Immature natural killer cell (primary cell): Measurements from ENCODE around the gene PUS1. TPM values are rescaled to one million over a fixed set of nuclear protein-coding genes. Genes with fewer than 3 reads are reported as not detected.
A peak's percentile ranks its signal among the peaks of the same experiment; 100 is the strongest.
"Not testable (repeated sequence)": the region's sequence is repeated elsewhere in the genome, so short reads cannot be mapped to it uniquely, and the experiment has no call there.

Experiments
- DNase-seq, 3 donors: peaks; one replicate each; pipeline ENCODE4 v3.0.0; 2022; ENCODE audit warnings: mixed read lengths in 1 of 3
- H3K27ac Mint-ChIP-seq, 6 donors: one replicate each; pipeline ENCODE4 v1.8.0; 2020; ENCODE audit warnings: mixed read lengths in 6 of 6, mild to moderate bottlenecking in 5 of 6, inconsistent platforms in 4 of 6, moderate library complexity in 3 of 6
- H3K27me3 Mint-ChIP-seq, 3 donors: one replicate each; pipeline ENCODE4 v1.8.0; 2020 to 2021; ENCODE audit warnings: low read depth in 3 of 3, mild to moderate bottlenecking in 3 of 3, mixed read lengths in 3 of 3, moderate library complexity in 3 of 3, inconsistent platforms in 1 of 3
- H3K36me3 Mint-ChIP-seq, 3 donors: one replicate each; pipeline ENCODE4 v1.8.0; 2020; ENCODE audit warnings: mixed read lengths in 3 of 3, inconsistent platforms in 2 of 3, mild to moderate bottlenecking in 2 of 3
- H3K4me1 Mint-ChIP-seq, 2 donors: one replicate each; pipeline ENCODE4 v1.8.0; 2020; ENCODE audit warnings: inconsistent platforms in 2 of 2, mild to moderate bottlenecking in 2 of 2, mixed read lengths in 2 of 2, moderate library complexity in 1 of 2
- H3K4me3 Mint-ChIP-seq, 5 donors: one replicate each; pipeline ENCODE4 v1.8.0; 2020; ENCODE audit warnings: mild to moderate bottlenecking in 5 of 5, mixed read lengths in 5 of 5, inconsistent platforms in 3 of 5, moderate library complexity in 3 of 5
- H3K9me3 Mint-ChIP-seq, 6 donors: one replicate each; pipeline ENCODE4 v1.8.0; 2020; ENCODE audit warnings: mild to moderate bottlenecking in 6 of 6, mixed read lengths in 6 of 6, inconsistent platforms in 4 of 6, moderate library complexity in 3 of 6
- polyA plus RNA-seq, 3 donors: library from polyadenylated mRNA; unstranded; fragments of 300-500 nt; fragmentation: Illumina TruSeq; gene quantifications; one replicate each; pipeline ENCODE4 v1.2.3, GENCODE V29; 2021

Gene PUS1
- polyA plus RNA-seq, 3 donors from 2014 or later = 4.4 to 14.5 (median 6.2) TPM

- peaks cover 60 to 69% of the 10 kb centered on the region in 2 donors for H3K4me1 Mint-ChIP-seq
- H3K36me3 Mint-ChIP-seq = peaks cover 0 to 9% (median 6%) of the 10 kb centered on the region in 3 donors
- H3K27ac Mint-ChIP-seq = peak overlapping the region in 2 of 6 donors; percentile 21 to 35
- no peak for DNase-seq
- no peaks in the 10 kb centered on the region for H3K9me3 Mint-ChIP-seq
- H3K27me3 Mint-ChIP-seq = peaks cover 0 to 4% (median 2%) of the 10 kb centered on the region in 3 donors
- no peak overlapping the region for H3K4me3 Mint-ChIP-seq
These were observed 30.0 kb downstream of the PUS1 start for GRCh38 chr12:131959116-131959515.

GRCh38 chr12:131959641-131960589 is 30.8 kb downstream of the PUS1 start:
- H3K4me1 Mint-ChIP-seq = peaks cover 62 to 74% of the 10 kb centered on the region in 2 donors

DNA sequence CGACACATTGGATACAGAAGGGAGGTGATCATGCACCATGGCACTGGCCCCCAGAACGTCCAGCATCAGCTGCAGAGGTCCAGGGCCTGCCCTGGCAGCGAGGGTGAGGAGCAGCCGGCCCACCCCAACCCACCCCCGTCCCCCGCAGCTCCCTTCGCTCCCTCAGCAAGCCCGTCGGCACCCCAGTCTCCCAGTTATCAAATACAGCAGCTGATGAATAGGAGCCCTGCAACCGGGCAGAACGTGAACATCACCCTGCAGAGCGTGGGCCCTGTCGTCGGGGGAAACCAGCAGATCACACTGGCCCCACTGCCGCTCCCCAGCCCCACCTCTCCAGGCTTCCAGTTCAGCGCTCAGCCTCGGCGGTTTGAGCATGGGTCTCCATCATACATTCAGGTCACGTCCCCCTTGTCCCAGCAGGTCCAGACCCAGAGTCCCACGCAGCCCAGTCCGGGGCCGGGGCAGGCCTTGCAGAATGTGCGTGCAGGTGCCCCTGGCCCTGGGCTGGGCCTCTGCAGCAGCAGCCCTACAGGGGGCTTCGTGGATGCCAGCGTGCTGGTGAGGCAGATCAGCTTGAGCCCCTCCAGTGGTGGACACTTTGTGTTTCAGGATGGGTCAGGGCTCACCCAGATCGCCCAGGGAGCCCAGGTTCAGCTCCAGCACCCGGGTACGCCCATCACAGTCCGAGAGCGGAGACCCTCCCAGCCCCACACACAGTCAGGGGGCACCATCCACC is 31.7 kb downstream of the PUS1 start:
- H3K27me3 Mint-ChIP-seq, DNase-seq, H3K9me3 Mint-ChIP-seq, H3K4me3 Mint-ChIP-seq, H3K27ac Mint-ChIP-seq: not testable (repeated sequence)
- peaks cover 0 to 12% (median 6%) of the 10 kb centered on the region in 3 donors for H3K36me3 Mint-ChIP-seq
- peaks cover 68 to 79% of the 10 kb centered on the region in 2 donors for H3K4me1 Mint-ChIP-seq

More at GRCh38 chr12:131959641-131960589, 30.8 kb downstream of the PUS1 start:
- no peak for DNase-seq
- H3K4me3 Mint-ChIP-seq = no peak overlapping the region
- peaks cover 0 to 12% (median 6%) of the 10 kb centered on the region in 3 donors for H3K36me3 Mint-ChIP-seq
- H3K27me3 Mint-ChIP-seq = peaks cover 0 to 4% (median 2%) of the 10 kb centered on the region in 3 donors
- no peaks in the 10 kb centered on the region for H3K9me3 Mint-ChIP-seq
- peak overlapping the region in 3 of 6 donors; percentile 10 to 50 (median 10) for H3K27ac Mint-ChIP-seq

DNA sequence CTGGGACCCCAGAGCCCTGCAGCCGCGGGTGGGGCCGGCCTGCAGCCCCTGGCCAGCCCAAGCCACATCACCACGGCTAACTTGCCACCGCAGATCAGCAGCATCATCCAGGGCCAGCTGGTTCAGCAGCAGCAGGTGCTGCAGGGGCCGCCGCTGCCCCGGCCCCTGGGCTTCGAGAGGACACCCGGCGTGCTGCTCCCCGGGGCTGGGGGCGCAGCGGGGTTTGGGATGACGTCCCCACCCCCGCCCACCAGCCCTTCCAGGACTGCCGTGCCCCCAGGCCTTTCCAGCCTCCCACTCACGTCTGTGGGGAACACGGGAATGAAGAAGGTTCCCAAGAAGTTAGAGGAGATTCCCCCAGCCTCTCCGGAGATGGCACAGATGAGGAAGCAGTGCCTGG is 32.3 kb downstream of the PUS1 start:
- not testable (repeated sequence) for H3K9me3 Mint-ChIP-seq, H3K4me3 Mint-ChIP-seq, H3K27me3 Mint-ChIP-seq, DNase-seq
- Mint-ChIP-seq H3K4me1 (peaks cover 62 to 76% of the 10 kb centered on the region in 2 donors), H3K27ac (peak overlapping the region in 1 of 6 donors; percentile 61), H3K36me3 (peaks cover 0 to 12% (median 6%) of the 10 kb centered on the region in 3 donors)

- Mint-ChIP-seq H3K9me3 (no peaks in the 10 kb centered on the region), H3K27me3 (peaks cover 0 to 4% (median 0%) of the 10 kb centered on the region in 3 donors), H3K4me1 (peaks cover 59 to 71% of the 10 kb centered on the region in 2 donors), H3K27ac (peak overlapping the region; percentile 33 to 69 (median 48)), H3K36me3 (peaks cover 0 to 12% (median 6%) of the 10 kb centered on the region in 3 donors), H3K4me3 (peak overlapping the region in 4 of 5 donors; percentile 5 to 57 (median 16))
- peak in 2 of 3 donors; percentile 10 to 13 for DNase-seq
These were observed 33.0 kb downstream of the PUS1 start for GRCh38 chr12:131962069-131962468.

DNA sequence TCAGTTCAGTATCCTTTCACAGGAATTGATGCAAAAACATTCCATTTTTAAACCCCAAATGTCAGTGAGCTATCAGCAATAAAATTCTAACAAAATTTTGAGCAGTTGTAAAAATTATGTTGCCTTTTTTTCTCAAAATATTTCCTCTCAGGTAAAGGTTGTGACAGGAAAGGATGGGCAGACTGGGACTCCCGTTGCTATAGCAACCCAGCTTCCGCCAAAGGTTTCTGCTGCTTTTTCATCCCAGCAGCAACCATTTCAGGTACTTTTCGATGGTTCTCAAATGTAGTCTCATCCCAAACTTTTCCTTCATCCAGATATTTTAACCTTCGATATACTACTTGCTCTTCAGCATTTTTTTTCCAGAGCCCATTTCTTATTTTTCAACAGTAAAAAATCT is 34.3 kb downstream of the PUS1 start:
- Mint-ChIP-seq H3K27me3 (peaks cover 0 to 4% (median 0%) of the 10 kb centered on the region in 3 donors), H3K27ac (peak overlapping the region in 4 of 6 donors; percentile 34 to 73 (median 56)), H3K36me3 (peaks cover 0 to 12% (median 6%) of the 10 kb centered on the region in 3 donors), H3K9me3 (no peaks in the 10 kb centered on the region), H3K4me3 (no peak overlapping the region), H3K4me1 (peaks cover 61 to 73% of the 10 kb centered on the region in 2 donors)
- no peak for DNase-seq

GRCh38 chr12:131965073-131965472 is 36.0 kb downstream of the PUS1 start:
- peaks cover 0 to 12% (median 6%) of the 10 kb centered on the region in 3 donors for H3K36me3 Mint-ChIP-seq
- peaks cover 58 to 73% of the 10 kb centered on the region in 2 donors for H3K4me1 Mint-ChIP-seq
- peak overlapping the region in 4 of 6 donors; percentile 0 to 51 (median 26) for H3K27ac Mint-ChIP-seq
- H3K27me3 Mint-ChIP-seq = peaks cover 0 to 4% (median 0%) of the 10 kb centered on the region in 3 donors
- H3K9me3 Mint-ChIP-seq = no peaks in the 10 kb centered on the region
- peak overlapping the region in 1 of 5 donors; percentile 30 for H3K4me3 Mint-ChIP-seq
- no peak for DNase-seq

- DNase-seq = no peak
- H3K36me3 Mint-ChIP-seq = no peaks in the 10 kb centered on the region
- H3K27ac Mint-ChIP-seq = peak overlapping the region in 1 of 6 donors; percentile 39
- H3K9me3 Mint-ChIP-seq = no peaks in the 10 kb centered on the region
- peaks cover 32 to 53% of the 10 kb centered on the region in 2 donors for H3K4me1 Mint-ChIP-seq
- peaks cover 0 to 1% (median 0%) of the 10 kb centered on the region in 3 donors for H3K27me3 Mint-ChIP-seq
- H3K4me3 Mint-ChIP-seq = no peak overlapping the region
These were observed 42.1 kb downstream of the PUS1 start for GRCh38 chr12:131971226-131971625.

DNA sequence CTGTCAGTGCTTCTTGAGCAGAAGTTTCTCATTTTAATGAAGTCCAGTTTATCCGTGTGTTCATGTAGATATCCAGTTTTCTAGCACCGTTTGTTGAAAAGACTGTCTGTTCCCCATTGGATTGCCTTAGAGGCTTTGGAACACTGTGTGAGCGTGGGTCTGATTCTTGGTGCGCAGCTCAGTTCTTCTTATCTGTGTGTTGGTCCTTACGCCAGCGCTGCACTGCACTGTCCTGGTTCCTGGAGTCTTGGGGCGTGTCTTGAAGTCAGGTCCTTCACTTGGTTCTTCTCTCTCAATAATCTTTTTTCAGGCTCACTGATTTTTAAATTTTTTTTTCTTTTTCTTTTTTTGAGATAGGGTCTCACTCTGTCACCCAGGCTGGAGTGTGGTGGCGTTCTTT is 46.2 kb downstream of the PUS1 start:
- H3K4me1 Mint-ChIP-seq = peaks cover 18 to 36% of the 10 kb centered on the region in 2 donors
- no peak overlapping the region for H3K4me3 Mint-ChIP-seq
- H3K36me3 Mint-ChIP-seq = peaks cover 0 to 6% (median under 1%) of the 10 kb centered on the region in 3 donors
- no peak for DNase-seq
- no peaks in the 10 kb centered on the region for H3K9me3 Mint-ChIP-seq
- H3K27ac Mint-ChIP-seq = no peak overlapping the region
- peaks cover 0 to 1% (median 0%) of the 10 kb centered on the region in 3 donors for H3K27me3 Mint-ChIP-seq

DNA sequence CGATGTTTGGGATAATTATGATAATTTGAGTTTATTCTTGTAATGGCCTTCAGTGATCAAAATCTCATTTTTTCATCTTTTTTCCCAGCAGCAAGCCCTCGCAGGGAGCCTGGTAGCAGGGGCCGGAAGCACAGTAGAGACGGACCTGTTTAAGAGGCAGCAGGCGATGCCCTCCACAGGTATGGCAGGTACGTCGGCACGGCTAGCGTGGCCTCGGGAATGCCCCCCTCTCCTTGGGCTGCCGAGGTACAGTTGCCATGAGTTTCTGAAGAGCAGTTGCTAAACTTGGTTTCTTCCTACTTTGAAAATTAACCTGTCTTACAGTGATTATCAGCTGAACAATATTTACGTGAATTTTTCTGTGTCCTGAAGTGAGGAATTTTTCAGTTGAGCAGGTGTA is 50.5 kb downstream of the PUS1 start:
- Mint-ChIP-seq H3K36me3 (peaks cover 0 to 14% (median 9%) of the 10 kb centered on the region in 3 donors), H3K27ac (no peak overlapping the region), H3K27me3 (no peaks in the 10 kb centered on the region), H3K4me1 (peaks cover 8 to 23% of the 10 kb centered on the region in 2 donors), H3K4me3 (no peak overlapping the region), H3K9me3 (no peaks in the 10 kb centered on the region)
- no peak for DNase-seq

DNA sequence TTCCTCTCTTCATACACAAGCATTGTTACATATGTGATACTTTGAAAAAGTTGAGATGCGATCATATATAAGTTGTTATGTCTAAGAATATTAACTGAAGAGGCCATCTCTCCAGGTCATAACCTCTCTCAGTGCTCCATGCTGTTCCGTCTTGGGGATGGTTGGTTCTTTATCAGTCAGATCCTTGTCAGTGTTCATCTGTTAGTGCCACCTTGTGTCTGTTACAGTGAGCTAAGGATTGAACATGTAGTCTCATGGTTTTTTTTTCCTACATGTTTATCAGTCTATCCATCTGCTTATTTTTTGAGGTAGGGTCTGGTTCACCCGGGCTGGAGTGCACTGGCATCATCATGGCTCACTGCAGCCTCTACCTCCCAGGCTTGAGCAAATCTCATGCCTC is 51.2 kb downstream of the PUS1 start:
- H3K9me3 Mint-ChIP-seq = no peaks in the 10 kb centered on the region
- no peak for DNase-seq
- no peaks in the 10 kb centered on the region for H3K27me3 Mint-ChIP-seq
- peaks cover 8 to 23% of the 10 kb centered on the region in 2 donors for H3K4me1 Mint-ChIP-seq
- H3K27ac Mint-ChIP-seq = peak overlapping the region in 2 of 6 donors; percentile 8 to 10
- peaks cover 0 to 14% (median 9%) of the 10 kb centered on the region in 3 donors for H3K36me3 Mint-ChIP-seq
- no peak overlapping the region for H3K4me3 Mint-ChIP-seq

- no peak for DNase-seq
- Mint-ChIP-seq H3K36me3 (peaks cover under 1 to 15% (median 9%) of the 10 kb centered on the region in 3 donors), H3K4me1 (peaks cover 6 to 16% of the 10 kb centered on the region in 2 donors), H3K4me3 (no peak overlapping the region), H3K9me3 (no peaks in the 10 kb centered on the region), H3K27ac (no peak overlapping the region), H3K27me3 (no peaks in the 10 kb centered on the region)
These were observed 52.3 kb downstream of the PUS1 start for GRCh38 chr12:131981388-131981787.

DNA sequence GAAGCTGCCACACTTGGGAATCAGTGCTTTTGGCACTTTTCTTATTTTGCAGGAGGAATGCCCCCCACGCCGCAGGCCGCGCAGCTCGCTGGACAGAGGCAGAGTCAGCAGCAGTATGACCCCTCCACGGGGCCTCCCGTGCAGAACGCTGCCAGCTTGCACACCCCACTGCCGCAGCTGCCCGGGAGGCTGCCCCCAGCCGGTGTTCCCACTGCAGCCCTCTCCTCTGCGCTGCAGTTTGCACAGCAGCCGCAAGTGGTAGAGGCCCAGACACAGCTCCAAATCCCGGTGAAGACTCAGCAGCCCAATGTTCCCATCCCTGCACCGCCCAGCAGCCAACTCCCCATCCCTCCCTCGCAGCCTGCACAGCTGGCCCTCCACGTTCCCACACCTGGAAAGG is 53.0 kb downstream of the PUS1 start:
- Mint-ChIP-seq H3K9me3 (no peaks in the 10 kb centered on the region), H3K27me3 (peaks cover 0 to 3% (median 0%) of the 10 kb centered on the region in 3 donors), H3K36me3 (peaks cover 6 to 21% (median 9%) of the 10 kb centered on the region in 3 donors), H3K4me3 (no peak overlapping the region), H3K4me1 (peaks cover 5 to 16% of the 10 kb centered on the region in 2 donors), H3K27ac (no peak overlapping the region)
- DNase-seq = no peak
